Mesendoderm (in vitro differentiated cells): Measurements from ENCODE around the gene GPR26. TPM values are rescaled to one million over a fixed set of nuclear protein-coding genes. Genes with fewer than 3 reads are reported as not detected.
A peak's percentile ranks its signal among the peaks of the same experiment; 100 is the strongest.

Source experiments
- DNase-seq: peaks from one replicate; pipeline ENCODE4 v3.0.0; 2013
- H2AK5ac ChIP-seq: 2 replicates; pipeline ENCODE4 v1.6.1; 2013; ENCODE audit warnings: low read length, inconsistent platforms
- H2BK120ac ChIP-seq: 2 replicates; pipeline ENCODE4 v1.6.1; 2013; ENCODE audit warnings: low read depth, mild to moderate bottlenecking, low read length, moderate library complexity, mixed read lengths
- H2BK15ac ChIP-seq: replicated peaks from 2 replicates; pipeline ENCODE4 v1.6.1; 2013; ENCODE audit warnings: low read depth, mild to moderate bottlenecking, moderate library complexity
- H2BK5ac ChIP-seq: 2 replicates; pipeline ENCODE4 v1.6.1; 2013; ENCODE audit warnings: low read length, inconsistent platforms
- H3K18ac ChIP-seq: 2 replicates; pipeline ENCODE4 v1.6.1; 2013; ENCODE audit warnings: mild to moderate bottlenecking, low read length, mixed read lengths
- H3K23ac ChIP-seq: one replicate; pipeline ENCODE4 v1.6.1; 2013; ENCODE audit warnings: low read length
- H3K27ac ChIP-seq: 2 replicates; pipeline ENCODE4 v1.5.1; 2013; ENCODE audit warnings: low read depth, mild to moderate bottlenecking, inconsistent platforms, low read length, moderate library complexity
- H3K27me3 ChIP-seq: 2 replicates; pipeline ENCODE4 v1.6.1; 2013; ENCODE audit warnings: low read length, control low read depth, mild to moderate bottlenecking, inconsistent platforms; ENCODE audit not compliant: insufficient read depth, poor library complexity
- H3K36me3 ChIP-seq: 2 replicates; pipeline ENCODE4 v1.6.1; 2013; ENCODE audit warnings: low read length, inconsistent platforms; ENCODE audit not compliant: control insufficient read depth, insufficient read depth
- H3K4ac ChIP-seq: one replicate; pipeline ENCODE4 v1.6.1; 2013; ENCODE audit warnings: low read depth, mild to moderate bottlenecking, low read length, moderate library complexity
- H3K4me1 ChIP-seq: 2 replicates; pipeline ENCODE4 v1.6.1; 2013; ENCODE audit warnings: low read depth, low read length, inconsistent platforms; ENCODE audit not compliant: control insufficient read depth
- H3K4me2 ChIP-seq: 2 replicates; pipeline ENCODE4 v1.6.1; 2013; ENCODE audit warnings: low read length
- H3K4me3 ChIP-seq: 2 replicates; pipeline ENCODE4 v1.5.1; 2013; ENCODE audit warnings: mild to moderate bottlenecking, low read length
- H3K56ac ChIP-seq: one replicate; pipeline ENCODE4 v1.6.1; 2013; ENCODE audit warnings: low read length
- H3K79me1 ChIP-seq: 2 replicates; pipeline ENCODE4 v1.6.1; 2013; ENCODE audit warnings: low read length, inconsistent platforms
- H3K79me2 ChIP-seq: 2 replicates; pipeline ENCODE4 v1.6.1; 2013; ENCODE audit warnings: mild to moderate bottlenecking, low read length; ENCODE audit not compliant: control insufficient read depth, insufficient read depth
- H3K9ac ChIP-seq: 2 replicates; pipeline ENCODE4 v1.6.1; 2013; ENCODE audit warnings: low read length, inconsistent platforms
- H4K5ac ChIP-seq: one replicate; pipeline ENCODE4 v1.6.1; 2013; ENCODE audit warnings: low read length
- H4K8ac ChIP-seq: one replicate; pipeline ENCODE4 v1.6.1; 2013; ENCODE audit warnings: low read depth, mild to moderate bottlenecking, control low read depth, low read length, moderate library complexity
- WGBS: extraction: QIAGEN DNeasy Blood & Tissue Kit; methylation state at CpG from one replicate; pipeline ENCODE4 v1.1.7; 2013; ENCODE audit warnings: low lambda C conversion rate, missing lambda C conversion rate; ENCODE audit not compliant: insufficient coverage; ENCODE audit errors: extremely low coverage; 5-methylcytosine and 5-hydroxymethylcytosine counted together
- polyA plus RNA-seq, 2 experiments: library from polyadenylated mRNA; stranded (reverse); fragments of 200-250 nt; gene quantifications; one replicate each; pipeline ENCODE4 v1.2.3, GENCODE V29; 2013

The GPR26 gene
- not detected for polyA plus RNA-seq (2013, experiment 1 of 2)
- polyA plus RNA-seq (2013, experiment 2 of 2): 0.01 TPM

- Histone ChIP-seq H3K27me3 (peaks cover 16% of the 10 kb centered on the region), H3K9ac (no peak within 1 kb of the TSS), H2BK15ac (no peak within 1 kb of the TSS), H3K4me2 (no peak within 1 kb of the TSS), H4K5ac (no peak within 1 kb of the TSS), H3K4me1 (no peaks in the 10 kb centered on the region), H3K36me3 (no peaks in the 10 kb centered on the region), H2BK120ac (no peak within 1 kb of the TSS), H3K4me3 (no peak within 1 kb of the TSS), H2AK5ac (no peak within 1 kb of the TSS), H3K27ac (no peak within 1 kb of the TSS), H3K56ac (no peak within 1 kb of the TSS), H3K4ac (no peak within 1 kb of the TSS), H2BK5ac (no peak within 1 kb of the TSS), H3K23ac (peak within 1 kb of the TSS; percentile 30), H3K79me1 (no peaks in the 10 kb centered on the region), H4K8ac (no peak within 1 kb of the TSS), H3K79me2 (no peaks in the 10 kb centered on the region), H3K18ac (no peak within 1 kb of the TSS)
- WGBS: no CpG with 5 or more reads among the region's 101 CpGs
- DNase-seq: peak; percentile 56
Observed at GRCh38 chr10:123666318-123667236, at the start of gene GPR26. Gene GPR26, plus strand, starts transcription at chr10:123666355. Its CDS starts 53 bp downstream, at chr10:123666408.

GRCh38 chr10:123618224-123618623 is 47.9 kb upstream of the GPR26 start:
- Histone ChIP-seq H3K23ac (no peak overlapping the region), H3K4me1 (no peaks in the 10 kb centered on the region), H2BK120ac (no peak overlapping the region), H3K18ac (no peak overlapping the region), H2BK5ac (no peak overlapping the region), H3K79me2 (no peaks in the 10 kb centered on the region), H3K4me3 (no peak overlapping the region), H3K27me3 (no peaks in the 10 kb centered on the region), H3K4me2 (no peak overlapping the region), H3K56ac (no peak overlapping the region), H3K27ac (no peak overlapping the region), H3K4ac (no peak overlapping the region), H3K79me1 (no peaks in the 10 kb centered on the region), H3K9ac (no peak overlapping the region), H3K36me3 (no peaks in the 10 kb centered on the region), H2BK15ac (no peak overlapping the region), H4K5ac (no peak overlapping the region), H2AK5ac (no peak overlapping the region), H4K8ac (no peak overlapping the region)
- DNase-seq: no peak

DNA sequence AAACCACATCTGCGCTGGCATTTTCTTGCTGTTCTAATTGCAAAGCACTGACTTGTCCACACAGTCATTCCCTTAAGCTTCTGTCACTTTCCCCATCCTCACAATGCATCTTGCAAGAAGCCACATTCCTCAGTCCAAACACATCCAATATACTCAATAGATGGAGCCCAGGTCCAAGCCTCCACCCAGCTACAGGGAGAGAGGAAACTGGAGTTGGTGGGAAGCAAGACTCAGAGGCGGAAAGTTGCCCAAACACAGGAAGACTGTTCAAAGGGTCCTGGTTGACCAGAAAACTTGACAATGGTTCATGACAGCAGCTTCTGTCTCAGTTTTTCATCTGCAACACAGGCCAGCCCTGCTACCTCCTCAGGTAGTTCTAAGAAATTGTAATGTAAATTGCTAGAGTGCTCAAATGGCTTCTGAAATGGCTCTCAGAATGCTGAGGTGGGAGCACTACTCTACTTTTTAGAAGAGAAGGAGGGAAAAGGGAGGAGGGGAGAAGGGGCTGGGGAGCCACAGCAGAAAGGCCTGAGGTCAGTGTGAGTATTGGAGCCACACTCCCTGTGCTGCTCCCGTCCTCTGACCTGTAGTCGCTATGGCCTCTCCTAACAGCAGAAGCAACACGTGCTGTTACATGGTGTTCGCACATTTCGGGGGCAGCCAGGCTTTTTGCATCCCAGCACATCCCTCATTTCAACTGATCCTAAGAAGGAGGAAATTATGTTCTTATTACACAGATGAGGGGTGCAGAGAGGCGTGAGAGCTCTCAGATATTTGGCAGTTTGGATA is 46.9 kb upstream of the GPR26 start:
- no peak overlapping the region for H4K8ac ChIP-seq
- H3K79me2 ChIP-seq: no peaks in the 10 kb centered on the region
- H3K4me2 ChIP-seq: no peak overlapping the region
- H2AK5ac ChIP-seq: no peak overlapping the region
- no peak for DNase-seq
- no peak overlapping the region for H3K27ac ChIP-seq
- H3K4ac ChIP-seq: no peak overlapping the region
- no peak overlapping the region for H3K23ac ChIP-seq
- WGBS: no CpG with 5 or more reads among the region's 8 CpGs
- no peak overlapping the region for H2BK120ac ChIP-seq
- H3K56ac ChIP-seq: no peak overlapping the region
- no peak overlapping the region for H3K4me3 ChIP-seq
- H3K4me1 ChIP-seq: no peaks in the 10 kb centered on the region
- no peak overlapping the region for H3K18ac ChIP-seq
- H3K27me3 ChIP-seq: no peaks in the 10 kb centered on the region
- no peaks in the 10 kb centered on the region for H3K36me3 ChIP-seq
- H2BK15ac ChIP-seq: no peak overlapping the region
- H2BK5ac ChIP-seq: no peak overlapping the region
- H3K9ac ChIP-seq: no peak overlapping the region
- H3K79me1 ChIP-seq: no peaks in the 10 kb centered on the region
- no peak overlapping the region for H4K5ac ChIP-seq

- Histone ChIP-seq H3K79me1 (no peaks in the 10 kb centered on the region), H3K27ac (no peak overlapping the region), H3K9ac (no peak overlapping the region), H3K4ac (no peak overlapping the region), H2BK15ac (no peak overlapping the region), H2BK5ac (no peak overlapping the region), H3K4me2 (no peak overlapping the region), H4K8ac (no peak overlapping the region), H3K36me3 (no peaks in the 10 kb centered on the region), H3K18ac (no peak overlapping the region), H3K4me1 (no peaks in the 10 kb centered on the region), H3K23ac (no peak overlapping the region), H3K27me3 (no peaks in the 10 kb centered on the region), H3K79me2 (no peaks in the 10 kb centered on the region), H3K56ac (no peak overlapping the region), H4K5ac (no peak overlapping the region), H2AK5ac (no peak overlapping the region), H2BK120ac (no peak overlapping the region), H3K4me3 (no peak overlapping the region)
- no peak for DNase-seq
- WGBS: no CpG with 5 or more reads among the region's 9 CpGs
Observed at GRCh38 chr10:123620621-123621020, 45.5 kb upstream of the GPR26 start.

- Histone ChIP-seq H3K4ac (no peak overlapping the region), H2AK5ac (no peak overlapping the region), H3K27me3 (no peaks in the 10 kb centered on the region), H2BK120ac (no peak overlapping the region), H3K4me2 (no peak overlapping the region), H4K5ac (no peak overlapping the region), H3K4me3 (no peak overlapping the region), H2BK15ac (no peak overlapping the region), H3K79me2 (no peaks in the 10 kb centered on the region), H3K23ac (no peak overlapping the region), H3K79me1 (no peaks in the 10 kb centered on the region), H3K4me1 (no peaks in the 10 kb centered on the region), H3K27ac (no peak overlapping the region), H3K18ac (no peak overlapping the region), H3K9ac (no peak overlapping the region), H3K56ac (no peak overlapping the region), H2BK5ac (no peak overlapping the region), H4K8ac (no peak overlapping the region), H3K36me3 (no peaks in the 10 kb centered on the region)
- DNase-seq: no peak
- WGBS: no CpG with 5 or more reads among the region's 2 CpGs
Observed at GRCh38 chr10:123621492-123621891, 44.7 kb upstream of the GPR26 start.
